VCaP (cell line): ENCODE data around the gene GIMAP2.
"Not testable (repeated sequence)": the region's sequence is repeated elsewhere in the genome, so short reads cannot be mapped to it uniquely, and the experiment has no call there.

ENCODE experiments used
- H3K27ac ChIP-seq: fragments of 450-650 bp; 2 replicates; pipeline ENCODE4 v1.5.1; 2017
- TF ChIP-seq, protein P1 (sequence below): fragments of 450-650 bp; conservative IDR thresholded peaks from 2 replicates; pipeline ENCODE4 v1.5.1; 2017; ENCODE audit warnings: mild to moderate bottlenecking, moderate library complexity

GIMAP2 gene

DNA sequence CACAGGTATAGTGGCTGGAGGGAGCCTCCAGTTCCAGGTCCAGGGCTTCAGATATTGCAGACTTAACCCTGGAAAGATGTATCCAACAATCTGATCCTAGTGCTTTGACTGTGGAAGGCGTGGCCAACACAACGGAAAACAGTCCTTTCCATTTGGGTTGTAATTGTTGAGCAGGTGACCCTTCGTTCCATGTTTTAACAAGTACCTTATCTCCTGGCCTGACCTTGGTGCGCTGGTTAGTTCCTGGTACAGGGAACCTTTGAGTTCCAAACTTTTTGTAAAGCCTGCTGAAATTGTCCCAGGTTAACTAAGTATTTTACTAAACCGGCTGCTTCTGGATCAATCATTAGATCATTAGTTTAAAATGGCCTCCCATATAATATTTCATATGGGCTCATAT is 29.5 kb upstream of the GIMAP2 start:
- no peak overlapping the region for H3K27ac ChIP-seq
- TF ChIP-seq, protein P1, sequence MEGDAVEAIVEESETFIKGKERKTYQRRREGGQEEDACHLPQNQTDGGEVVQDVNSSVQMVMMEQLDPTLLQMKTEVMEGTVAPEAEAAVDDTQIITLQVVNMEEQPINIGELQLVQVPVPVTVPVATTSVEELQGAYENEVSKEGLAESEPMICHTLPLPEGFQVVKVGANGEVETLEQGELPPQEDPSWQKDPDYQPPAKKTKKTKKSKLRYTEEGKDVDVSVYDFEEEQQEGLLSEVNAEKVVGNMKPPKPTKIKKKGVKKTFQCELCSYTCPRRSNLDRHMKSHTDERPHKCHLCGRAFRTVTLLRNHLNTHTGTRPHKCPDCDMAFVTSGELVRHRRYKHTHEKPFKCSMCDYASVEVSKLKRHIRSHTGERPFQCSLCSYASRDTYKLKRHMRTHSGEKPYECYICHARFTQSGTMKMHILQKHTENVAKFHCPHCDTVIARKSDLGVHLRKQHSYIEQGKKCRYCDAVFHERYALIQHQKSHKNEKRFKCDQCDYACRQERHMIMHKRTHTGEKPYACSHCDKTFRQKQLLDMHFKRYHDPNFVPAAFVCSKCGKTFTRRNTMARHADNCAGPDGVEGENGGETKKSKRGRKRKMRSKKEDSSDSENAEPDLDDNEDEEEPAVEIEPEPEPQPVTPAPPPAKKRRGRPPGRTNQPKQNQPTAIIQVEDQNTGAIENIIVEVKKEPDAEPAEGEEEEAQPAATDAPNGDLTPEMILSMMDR, result no peak

- H3K27ac ChIP-seq, result no peak overlapping the region
- TF ChIP-seq, protein P1, result no peak
These were observed 28.0 kb upstream of the GIMAP2 start for GRCh38 chr7:150657526-150657925.

- no peak overlapping the region for H3K27ac ChIP-seq
- TF ChIP-seq, protein P1, result no peak
These were observed 24.4 kb upstream of the GIMAP2 start for GRCh38 chr7:150660939-150661613.

- not testable (repeated sequence) for H3K27ac ChIP-seq
These were observed 22.7 kb upstream of the GIMAP2 start for GRCh38 chr7:150662821-150663220.

GRCh38 chr7:150663802-150664494 is 21.6 kb upstream of the GIMAP2 start:
- TF ChIP-seq, protein P1, result no peak
- no peak overlapping the region for H3K27ac ChIP-seq

- H3K27ac ChIP-seq, result no peak overlapping the region
- TF ChIP-seq, protein P1, result no peak
These were observed 20.3 kb upstream of the GIMAP2 start for GRCh38 chr7:150665089-150665748.

- TF ChIP-seq, protein P1, result no peak
- H3K27ac ChIP-seq, result no peak overlapping the region
These were observed 19.6 kb upstream of the GIMAP2 start for GRCh38 chr7:150665896-150666295.

DNA sequence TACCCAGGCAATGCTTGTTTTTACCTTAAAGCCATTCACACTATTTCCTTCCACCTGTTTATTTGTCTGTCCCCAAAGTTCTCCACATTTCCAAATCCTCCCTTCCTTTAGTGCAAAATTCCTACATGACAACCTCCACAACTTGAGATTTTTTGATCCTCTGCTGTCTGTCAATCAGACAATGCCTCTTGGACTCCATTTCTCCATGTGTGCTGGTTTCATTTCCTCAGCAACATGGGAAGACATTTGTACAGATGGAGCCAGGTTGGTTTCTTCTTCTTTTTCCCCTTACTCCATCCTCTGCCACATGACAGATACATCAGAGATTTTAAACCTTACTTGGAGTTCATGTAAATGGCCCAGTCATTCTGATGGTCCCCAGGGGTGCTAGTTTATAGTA is 19.1 kb upstream of the GIMAP2 start:
- TF ChIP-seq, protein P1, result no peak
- H3K27ac ChIP-seq, result no peak overlapping the region
